Tongue (tissue), 2 donors: ENCODE data around the gene CIDEB. TPM values are rescaled to one million over a fixed set of nuclear protein-coding genes. Genes with fewer than 3 reads are reported as not detected.
"Not testable (repeated sequence)": the region's sequence is repeated elsewhere in the genome, so short reads cannot be mapped to it uniquely, and the experiment has no call there.

Experiments used
- DNase-seq: peaks from one replicate; pipeline ENCODE4 v3.0.0-alpha.2; 2015
- total RNA-seq: library from RNA; depleted of rRNA; stranded (reverse); fragments of >200 nt; gene quantifications from one replicate; pipeline ENCODE4 v1.2.3, GENCODE V29; 2014

Gene CIDEB
- total RNA-seq: 14.6 TPM

- peak; percentile 80 for DNase-seq
These were observed at the start of gene CIDEB for GRCh38 chr14:24307575-24308341. CIDEB (minus strand) TSS chr14:24307977; CDS start chr14:24307858, 119 bp downstream.

- no peak for DNase-seq
These were observed 48.4 kb upstream of the CIDEB start for GRCh38 chr14:24356208-24356607.

- no peak for DNase-seq
These were observed 47.2 kb upstream of the CIDEB start for GRCh38 chr14:24355009-24355408.

- DNase-seq: not testable (repeated sequence)
These were observed 46.7 kb upstream of the CIDEB start for GRCh38 chr14:24354482-24354825.

- no peak for DNase-seq
These were observed 46.0 kb upstream of the CIDEB start for GRCh38 chr14:24353559-24354481.

DNA sequence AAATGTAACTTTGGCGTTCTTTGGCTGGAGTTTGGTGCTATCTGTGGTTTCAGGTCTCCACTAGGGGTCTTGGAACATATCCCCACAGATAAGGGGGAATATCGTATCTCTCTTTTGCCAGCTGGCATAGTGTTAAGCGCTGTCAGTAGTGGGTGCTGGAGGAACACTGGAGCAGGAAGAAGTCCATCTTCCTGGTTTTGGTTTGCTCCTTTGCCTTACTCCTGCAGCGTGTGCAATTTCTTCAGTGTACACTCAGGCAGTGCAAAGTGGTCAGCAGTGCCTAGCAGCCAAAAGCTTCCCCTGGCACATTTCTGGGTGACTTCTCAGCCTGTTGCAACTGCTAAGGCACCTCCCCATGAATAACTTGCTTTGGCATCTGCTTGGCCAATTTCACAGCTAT lies 43.7 kb upstream of the CIDEB start:
- DNase-seq: peak; percentile 38

DNA sequence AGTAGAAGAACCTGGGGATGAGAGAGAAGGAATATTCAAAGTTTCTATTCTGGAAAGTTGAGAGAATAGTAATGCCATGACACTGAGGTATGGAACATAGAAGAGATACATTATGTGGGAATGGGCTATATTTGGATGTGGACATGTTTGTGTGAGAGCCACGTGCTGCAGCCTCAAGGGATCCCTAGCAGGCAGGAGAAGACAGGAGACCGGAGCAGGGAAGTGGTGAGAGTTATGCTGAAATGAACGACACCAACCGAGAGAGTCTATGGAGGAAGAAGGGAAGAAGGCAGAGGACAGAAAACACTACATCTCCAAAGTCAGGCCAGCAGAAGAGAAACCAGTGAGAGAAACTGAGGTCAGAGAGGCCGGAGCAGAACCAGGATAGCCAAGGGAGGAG lies 42.0 kb upstream of the CIDEB start:
- DNase-seq: no peak

DNA sequence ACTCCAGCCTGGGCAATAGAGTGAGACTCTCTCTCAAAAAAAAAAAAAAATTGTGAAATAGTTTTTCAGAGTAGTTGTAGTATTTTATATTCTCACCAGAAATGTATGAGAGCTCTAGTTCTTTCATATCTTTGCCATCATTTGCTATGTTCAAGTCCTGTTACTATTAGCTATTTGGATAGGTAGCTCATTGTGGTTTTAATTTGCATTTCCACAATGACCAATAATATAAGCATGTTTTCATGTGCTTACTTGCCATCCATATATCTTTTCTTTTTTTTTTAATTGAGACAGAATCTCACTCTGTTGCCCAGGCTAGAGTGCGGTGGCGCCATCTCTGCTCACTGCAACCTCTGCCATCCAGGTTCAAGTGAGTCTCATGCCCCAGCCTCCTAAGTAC lies 40.4 kb upstream of the CIDEB start:
- DNase-seq: no peak

DNA sequence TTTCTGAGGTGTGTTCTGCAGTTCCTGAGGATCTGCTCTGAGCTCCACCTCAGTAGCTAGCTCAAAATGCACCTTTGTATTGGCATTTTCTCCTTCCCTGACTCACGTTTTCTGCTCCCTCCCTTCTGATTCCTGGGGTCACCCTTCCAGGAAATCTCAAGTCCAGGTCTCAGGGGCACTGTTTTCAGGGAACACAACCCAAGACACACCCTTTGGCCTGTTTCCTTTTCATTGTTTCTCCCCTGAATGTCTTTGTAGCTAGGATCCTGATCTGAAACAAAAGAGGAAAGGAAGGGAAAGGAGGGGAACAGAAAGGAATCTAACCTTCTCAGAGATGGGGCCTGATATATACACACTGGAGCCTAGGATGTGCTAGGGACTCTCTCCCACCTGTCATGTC lies 39.4 kb upstream of the CIDEB start:
- no peak for DNase-seq

- DNase-seq: no peak
These were observed 36.3 kb upstream of the CIDEB start for GRCh38 chr14:24343795-24344660.

GRCh38 chr14:24342889-24343288 lies 35.1 kb upstream of the CIDEB start:
- DNase-seq: no peak

- DNase-seq: no peak
These were observed 32.8 kb upstream of the CIDEB start for GRCh38 chr14:24340606-24341005.

GRCh38 chr14:24339284-24340151 lies 31.7 kb upstream of the CIDEB start, which contains the start of gene RIPK3:
RIPK3 (minus strand) TSS chr14:24339991; CDS start chr14:24339826, 165 bp downstream.
- DNase-seq: peak; percentile 44

DNA sequence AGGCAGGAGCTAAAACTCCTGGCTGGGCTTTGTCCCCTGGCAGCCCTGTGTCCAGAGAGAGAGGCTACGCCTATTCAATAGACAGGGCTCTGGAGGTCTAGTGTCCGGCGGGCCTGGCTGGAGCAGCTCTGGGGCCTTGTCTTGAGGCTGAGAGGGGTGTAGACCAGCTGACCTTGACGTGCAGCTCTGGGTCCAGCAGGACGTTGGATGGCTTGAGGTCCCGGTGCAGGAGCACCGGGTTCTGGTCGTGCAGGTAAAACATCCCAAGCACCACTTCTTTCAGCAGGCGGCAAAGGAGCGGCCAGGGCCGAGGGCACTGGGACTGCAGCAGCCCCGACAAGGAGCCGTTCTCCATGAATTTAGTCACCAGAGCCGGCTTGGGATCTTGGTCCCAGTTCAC lies 31.1 kb upstream of the CIDEB start:
- no peak for DNase-seq

DNA sequence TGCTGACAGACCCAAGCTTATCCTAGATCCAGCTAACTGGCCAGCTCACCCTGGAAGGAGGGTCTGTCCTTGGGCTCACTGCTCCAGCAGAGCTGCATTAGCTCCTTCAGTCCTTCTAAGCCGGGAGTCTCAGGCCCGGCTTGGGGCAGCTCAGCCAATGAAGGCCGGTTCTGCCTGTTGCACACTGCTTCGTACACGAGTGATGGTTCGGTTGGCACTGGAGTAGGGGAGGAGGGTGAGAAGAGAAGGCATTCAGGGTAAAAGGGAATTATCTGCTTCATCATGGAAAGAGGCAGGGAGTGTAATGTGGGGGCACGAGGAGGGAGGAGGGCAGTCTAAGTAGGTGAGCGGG lies 30.0 kb upstream of the CIDEB start:
- DNase-seq: no peak

- DNase-seq: no peak
These were observed 29.5 kb upstream of the CIDEB start for GRCh38 chr14:24337144-24337823.

DNA sequence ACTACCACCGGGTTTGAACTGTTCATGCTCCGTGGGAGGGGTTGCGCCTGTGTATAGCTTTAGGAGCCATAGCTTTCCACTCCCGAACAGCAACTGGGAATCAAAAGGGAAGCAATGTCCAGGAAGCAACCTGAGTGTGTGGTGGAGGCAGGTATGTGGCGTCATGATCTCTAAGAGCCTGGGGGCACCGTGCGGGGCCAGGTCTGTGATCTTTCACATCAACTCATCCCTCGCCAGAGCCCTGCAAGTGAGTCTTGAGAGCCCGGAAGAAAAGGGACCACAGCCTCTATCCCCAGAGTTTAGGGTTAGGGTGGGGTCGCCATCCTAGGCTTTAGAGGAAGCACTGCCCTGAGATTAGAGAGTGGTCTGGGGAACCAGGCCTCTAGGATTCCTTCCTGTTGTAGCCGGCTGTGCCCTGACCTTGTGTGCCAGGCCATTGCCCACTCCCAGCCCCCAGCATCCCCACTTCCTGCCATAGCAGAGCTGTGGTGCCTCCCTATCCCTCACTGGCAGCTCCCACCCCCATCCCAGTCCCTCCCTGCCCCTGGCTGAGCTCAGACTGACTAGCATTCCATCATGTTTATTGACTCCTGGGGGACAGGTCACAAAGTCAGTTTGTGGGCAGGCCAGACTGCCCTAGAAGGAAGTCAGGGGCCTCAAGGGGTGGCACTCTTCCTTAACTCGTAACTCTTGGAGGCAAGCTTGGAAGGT lies 27.8 kb upstream of the CIDEB start:
- DNase-seq: no peak

DNA sequence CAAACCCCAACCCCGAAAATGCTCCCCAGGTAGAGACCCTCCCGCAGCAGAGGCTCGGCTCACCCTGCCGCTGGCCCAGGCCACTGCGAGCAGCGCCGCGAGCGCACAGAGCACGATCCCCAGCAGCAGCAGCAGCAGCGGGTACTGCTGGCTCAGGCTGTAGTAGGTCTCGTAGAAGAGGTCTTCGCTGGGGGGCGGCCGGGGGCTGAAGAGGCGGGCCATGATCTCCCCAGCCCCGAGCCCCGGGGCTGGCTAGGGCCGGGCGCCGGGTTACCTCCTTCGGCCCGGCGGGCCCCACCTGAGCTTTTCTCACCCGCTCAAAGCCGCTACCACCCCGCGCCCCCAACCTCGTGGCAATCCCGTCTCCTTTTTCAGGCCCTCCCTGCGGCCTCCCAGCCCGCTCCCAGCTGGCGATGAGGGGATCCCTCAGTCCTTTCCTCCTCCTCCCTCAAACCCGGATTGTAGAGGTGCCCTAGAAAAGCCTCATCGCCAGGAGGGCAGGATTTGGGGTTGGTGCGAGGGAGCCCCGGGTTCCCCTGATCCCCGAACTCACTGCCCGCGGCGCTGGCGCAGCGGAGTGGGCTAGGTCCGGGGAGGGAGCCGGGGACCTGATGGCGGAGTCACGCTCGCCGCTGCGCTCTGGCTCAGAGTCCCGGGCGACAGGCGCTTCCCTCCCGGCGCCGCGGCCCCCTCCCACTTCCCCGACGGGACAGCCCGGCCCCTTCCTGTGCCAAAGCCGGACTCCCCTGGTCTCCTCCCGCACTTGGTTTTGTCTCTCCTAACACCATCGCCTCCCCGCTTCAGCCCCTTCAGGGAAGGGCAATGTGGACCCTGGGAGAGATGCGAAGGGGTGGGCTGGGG lies 26.9 kb upstream of the CIDEB start, which contains the start of gene ADCY4:
Gene ADCY4, minus strand, starts transcription at position 641 of the 861 bp plus-strand sequence. Its CDS starts 419 bp downstream, at position 222.
- no peak for DNase-seq
